Suprapubic skin (tissue), 4 donors: ENCODE data around the gene ZNF536. TPM values are rescaled to one million over a fixed set of nuclear protein-coding genes. Genes with fewer than 3 reads are reported as not detected.

Experiments used
- DNase-seq, 2 donors: peaks; one replicate each; pipeline ENCODE4 v3.0.0-alpha.2; 2019; ENCODE audit warnings: low spot score in 2 of 2
- H3K27ac ChIP-seq: fragments of 200-600 bp; sonication (generic); one replicate; pipeline ENCODE4 v1.5.1; 2019
- H3K27me3 ChIP-seq: fragments of 200-600 bp; sonication (generic); one replicate; pipeline ENCODE4 v1.5.1; 2019
- H3K36me3 ChIP-seq: fragments of 200-600 bp; sonication (generic); one replicate; pipeline ENCODE4 v1.5.1; 2019
- H3K4me1 ChIP-seq: fragments of 200-600 bp; sonication (generic); one replicate; pipeline ENCODE4 v1.5.1; 2019
- H3K4me3 ChIP-seq: fragments of 200-600 bp; sonication (generic); one replicate; pipeline ENCODE4 v1.5.1; 2019; ENCODE audit warnings: mild to moderate bottlenecking
- H3K9me3 ChIP-seq: fragments of 200-600 bp; sonication (generic); one replicate; pipeline ENCODE4 v1.5.1; 2019
- EP300 ChIP-seq: sonication (generic); formaldehyde crosslinking; IDR thresholded peaks from one replicate; pipeline ENCODE4 v1.6.1; 2017; ENCODE audit warnings: antibody characterized with exemption
- POLR2A ChIP-seq, 2 donors: fragments of 450-650 bp; IDR thresholded peaks; one replicate each; pipeline ENCODE4 v1.6.1; 2017; ENCODE audit warnings: antibody characterized with exemption in 2 of 2, mild to moderate bottlenecking in 2 of 2, moderate library complexity in 2 of 2
- POLR2AphosphoS5 ChIP-seq, 3 donors: sonication (generic); formaldehyde crosslinking; IDR thresholded peaks; one replicate each; pipeline ENCODE4 v1.6.1; 2017; ENCODE audit warnings: antibody characterized with exemption in 3 of 3
- WGBS: methylation state at CpG from one replicate; pipeline ENCODE4 v1.1.5; 2018; 5-methylcytosine and 5-hydroxymethylcytosine counted together
- total RNA-seq, 4 donors: library from RNA; depleted of rRNA; stranded (reverse); fragments of >200 nt; gene quantifications; one replicate each; pipeline ENCODE4 v1.1.0, GENCODE V29; 2016
- TF ChIP-seq, protein P1 (sequence below), 2 donors: fragments of 200-600 bp in 1 of 2; fragments of 450-650 bp in 1 of 2; sonication (generic) in 1 of 2; IDR thresholded peaks; one replicate each; pipeline ENCODE4 v1.5.1; 2016 to 2019; ENCODE audit warnings: antibody characterized with exemption in 2 of 2, mild to moderate bottlenecking in 1 of 2, moderate library complexity in 1 of 2

ZNF536 gene
- total RNA-seq, 4 donors from 2014 or later = 0.10 to 1.5 (median 0.51) TPM

GRCh38 chr19:30364866-30365800 lies 7.1 kb upstream of the ZNF536 start:
- DNase-seq = no peak
- peaks cover 24% of the 10 kb centered on the region for H3K27me3 ChIP-seq
- H3K27ac ChIP-seq = no peak overlapping the region
- H3K4me1 ChIP-seq = peaks cover 2% of the 10 kb centered on the region
- 83% methylated on average over 10 of the region's 10 CpGs for WGBS
- no peak overlapping the region for H3K4me3 ChIP-seq
- no peaks in the 10 kb centered on the region for H3K36me3 ChIP-seq
- H3K9me3 ChIP-seq = no peaks in the 10 kb centered on the region
- no peak for TF ChIP-seq POLR2A (IDR thresholded peaks at IDR 0.05)
- TF ChIP-seq POLR2AphosphoS5 (IDR thresholded peaks at IDR 0.05) = no peak
- TF ChIP-seq, protein P1, sequence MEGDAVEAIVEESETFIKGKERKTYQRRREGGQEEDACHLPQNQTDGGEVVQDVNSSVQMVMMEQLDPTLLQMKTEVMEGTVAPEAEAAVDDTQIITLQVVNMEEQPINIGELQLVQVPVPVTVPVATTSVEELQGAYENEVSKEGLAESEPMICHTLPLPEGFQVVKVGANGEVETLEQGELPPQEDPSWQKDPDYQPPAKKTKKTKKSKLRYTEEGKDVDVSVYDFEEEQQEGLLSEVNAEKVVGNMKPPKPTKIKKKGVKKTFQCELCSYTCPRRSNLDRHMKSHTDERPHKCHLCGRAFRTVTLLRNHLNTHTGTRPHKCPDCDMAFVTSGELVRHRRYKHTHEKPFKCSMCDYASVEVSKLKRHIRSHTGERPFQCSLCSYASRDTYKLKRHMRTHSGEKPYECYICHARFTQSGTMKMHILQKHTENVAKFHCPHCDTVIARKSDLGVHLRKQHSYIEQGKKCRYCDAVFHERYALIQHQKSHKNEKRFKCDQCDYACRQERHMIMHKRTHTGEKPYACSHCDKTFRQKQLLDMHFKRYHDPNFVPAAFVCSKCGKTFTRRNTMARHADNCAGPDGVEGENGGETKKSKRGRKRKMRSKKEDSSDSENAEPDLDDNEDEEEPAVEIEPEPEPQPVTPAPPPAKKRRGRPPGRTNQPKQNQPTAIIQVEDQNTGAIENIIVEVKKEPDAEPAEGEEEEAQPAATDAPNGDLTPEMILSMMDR (IDR thresholded peaks at IDR 0.05) = no peak
- no peak for TF ChIP-seq EP300

GRCh38 chr19:30366282-30366681 lies 5.9 kb upstream of the ZNF536 start:
- H3K27ac ChIP-seq = no peak overlapping the region
- TF ChIP-seq POLR2AphosphoS5 (IDR thresholded peaks at IDR 0.05) (no peak), EP300 (no peak), POLR2A (IDR thresholded peaks at IDR 0.05) (no peak)
- TF ChIP-seq, protein P1 (IDR thresholded peaks at IDR 0.05) = no peak
- no peak overlapping the region for H3K4me3 ChIP-seq
- no peak for DNase-seq
- 40% methylated on average over 1 of the region's 1 CpG for WGBS
- no peaks in the 10 kb centered on the region for H3K4me1 ChIP-seq
- H3K36me3 ChIP-seq = no peaks in the 10 kb centered on the region
- H3K9me3 ChIP-seq = no peaks in the 10 kb centered on the region
- H3K27me3 ChIP-seq = peaks cover 27% of the 10 kb centered on the region

GRCh38 chr19:30367006-30367405 lies 5.2 kb upstream of the ZNF536 start:
- Histone ChIP-seq H3K27me3 (peaks cover 28% of the 10 kb centered on the region), H3K27ac (no peak overlapping the region), H3K9me3 (no peaks in the 10 kb centered on the region), H3K4me1 (no peaks in the 10 kb centered on the region), H3K36me3 (no peaks in the 10 kb centered on the region), H3K4me3 (no peak overlapping the region)
- 54% methylated on average over 7 of the region's 7 CpGs for WGBS
- TF ChIP-seq EP300 (no peak), POLR2AphosphoS5 (IDR thresholded peaks at IDR 0.05) (no peak), POLR2A (IDR thresholded peaks at IDR 0.05) (no peak)
- TF ChIP-seq, protein P1 (IDR thresholded peaks at IDR 0.05) = no peak
- DNase-seq = no peak

- DNase-seq = no peak
- no peak for TF ChIP-seq POLR2AphosphoS5 (IDR thresholded peaks at IDR 0.05)
- no peak for TF ChIP-seq EP300
- no peak for TF ChIP-seq POLR2A (IDR thresholded peaks at IDR 0.05)
- TF ChIP-seq, protein P1 (IDR thresholded peaks at IDR 0.05) = no peak
- Histone ChIP-seq H3K4me3 (no peak overlapping the region), H3K27me3 (peaks cover 32% of the 10 kb centered on the region), H3K4me1 (no peaks in the 10 kb centered on the region), H3K9me3 (no peaks in the 10 kb centered on the region), H3K36me3 (no peaks in the 10 kb centered on the region), H3K27ac (no peak overlapping the region)
- 99% methylated on average over 6 of the region's 9 CpGs for WGBS
Observed at GRCh38 chr19:30367421-30367820, 4.8 kb upstream of the ZNF536 start.

GRCh38 chr19:30369833-30370232 lies 2.4 kb upstream of the ZNF536 start:
- Histone ChIP-seq H3K4me1 (peaks cover 4% of the 10 kb centered on the region), H3K4me3 (no peak overlapping the region), H3K9me3 (no peaks in the 10 kb centered on the region), H3K27me3 (peaks cover 55% of the 10 kb centered on the region), H3K27ac (no peak overlapping the region), H3K36me3 (no peaks in the 10 kb centered on the region)
- no peak for DNase-seq
- WGBS = 67% methylated on average over 6 of the region's 6 CpGs
- TF ChIP-seq EP300 (no peak), POLR2AphosphoS5 (IDR thresholded peaks at IDR 0.05) (no peak), POLR2A (IDR thresholded peaks at IDR 0.05) (no peak)
- TF ChIP-seq, protein P1 (IDR thresholded peaks at IDR 0.05) = no peak
